ENCODE results near the gene BHLHA15.

DNA sequence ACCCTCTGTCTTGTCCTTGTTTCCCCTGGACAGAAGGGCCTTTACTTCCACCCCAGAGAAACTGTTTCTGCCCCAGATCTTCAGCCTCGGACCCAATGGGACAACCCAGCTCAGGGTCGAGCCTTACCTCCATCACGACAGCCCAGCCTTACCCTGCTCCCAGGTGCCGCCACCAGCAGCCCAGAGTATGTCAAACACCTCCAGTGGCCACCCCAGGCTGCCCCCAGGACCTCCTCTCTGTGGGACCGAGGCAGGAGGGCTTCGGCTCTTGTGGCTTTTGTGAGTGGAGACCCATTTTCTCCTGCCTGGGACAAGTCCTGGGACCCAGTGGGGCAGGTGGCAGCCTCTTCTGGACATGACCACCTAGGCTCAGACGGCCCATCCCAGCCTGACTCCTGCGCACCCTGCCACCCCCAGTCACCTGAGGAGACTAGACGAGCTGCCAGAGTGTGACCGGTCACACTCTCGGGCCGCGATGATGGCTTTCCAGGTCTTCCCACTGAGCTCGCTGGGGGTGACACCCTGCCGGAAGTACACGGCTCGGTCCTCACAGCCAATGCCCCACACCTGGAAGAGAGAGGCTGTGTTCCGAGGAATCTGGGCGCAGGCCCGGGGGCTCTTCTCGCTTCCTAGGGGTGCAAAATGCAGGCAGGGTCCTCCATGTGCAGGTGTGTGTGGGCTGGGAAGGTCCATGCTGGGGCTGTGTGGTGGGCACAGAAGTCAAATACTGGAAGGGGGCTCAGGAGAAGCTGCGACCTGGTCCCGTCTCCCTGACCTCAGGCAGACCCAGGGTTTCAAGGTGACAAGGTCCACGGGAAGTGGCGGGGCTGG, 25.3 kb downstream of the BHLHA15 start:
- no peak for TF ChIP-seq GATA2 (IDR thresholded peaks at IDR 0.05; ENCODE audit: low read depth, low read length)
- no peak for TF ChIP-seq GATA3 (IDR thresholded peaks at IDR 0.05; ENCODE audit: low read depth, low read length)
